HCT116 (cell line): Measurements from ENCODE around the gene PNMA8C.

Experiments
- ATF3 ChIP-seq: IDR thresholded peaks from 2 replicates; pipeline ENCODE4 v1.6.1; 2012
- CTCF ChIP-seq, 3 experiments: fragments of 200-600 bp in 1 of 3; sonication (generic) in 1 of 3; IDR thresholded peaks in 2 of 3; conservative IDR thresholded peaks in 1 of 3; 2 replicates each; pipeline ENCODE4 v1.5.1; 2012 to 2017; ENCODE audit warnings: low read depth in 2 of 3, low read length in 2 of 3, antibody characterized with exemption in 1 of 3, borderline replicate concordance in 1 of 3, control low read depth in 1 of 3, mild to moderate bottlenecking in 1 of 3, mixed read lengths in 1 of 3, mixed run types in 1 of 3, moderate library complexity in 1 of 3; ENCODE audit not compliant: insufficient read depth in 1 of 3
- EGR1 ChIP-seq: IDR thresholded peaks from 2 replicates; pipeline ENCODE4 v1.6.1; 2012; ENCODE audit warnings: low read depth
- EZH2 ChIP-seq: fragments of 200-600 bp; sonication (generic); IDR thresholded peaks from 2 replicates; pipeline ENCODE4 v1.6.1; 2017; ENCODE audit warnings: antibody characterized with exemption, mixed run types
- EZH2phosphoT487 ChIP-seq: fragments of 200-600 bp; IDR thresholded peaks from 2 replicates; pipeline ENCODE4 v1.6.1; 2018; ENCODE audit warnings: antibody characterized with exemption, borderline replicate concordance
- POLR2A ChIP-seq: IDR thresholded peaks from 2 replicates; pipeline ENCODE4 v1.7.0; 2011; ENCODE audit warnings: borderline replicate concordance; ENCODE audit not compliant: insufficient read depth, insufficient read length; ENCODE audit errors: extremely low read depth
- POLR2AphosphoS5 ChIP-seq: IDR thresholded peaks from 2 replicates; pipeline ENCODE4 v1.6.1; 2011; ENCODE audit warnings: mild to moderate bottlenecking, low read depth, low read length, moderate library complexity
- RAD21 ChIP-seq: IDR thresholded peaks from 2 replicates; pipeline ENCODE4 v1.6.1; 2012; ENCODE audit warnings: low read depth, mild to moderate bottlenecking
- SIN3A ChIP-seq: IDR thresholded peaks from 2 replicates; pipeline ENCODE4 v1.6.1; 2012; ENCODE audit warnings: low read depth
- SP1 ChIP-seq: IDR thresholded peaks from 2 replicates; pipeline ENCODE4 v1.6.1; 2012; ENCODE audit warnings: low read depth
- ZBTB33 ChIP-seq: IDR thresholded peaks from 2 replicates; pipeline ENCODE4 v1.6.1; 2011; ENCODE audit warnings: mild to moderate bottlenecking, low read length, moderate library complexity; ENCODE audit not compliant: insufficient replicate concordance; ENCODE audit errors: extremely low read depth
- ZFX ChIP-seq: fragments of 450-650 bp; IDR thresholded peaks from 2 replicates; pipeline ENCODE4 v1.6.1; 2017
- ZNF274 ChIP-seq: fragments of 200-500 bp; sonication (Bioruptor generic); IDR thresholded peaks from 2 replicates; pipeline ENCODE4 v1.6.1; 2014; ENCODE audit warnings: mild to moderate bottlenecking, low read depth, low read length, inconsistent platforms

- TF ChIP-seq CTCF (IDR thresholded peaks at IDR 0.05 in 2 of 3, conservative IDR thresholded peaks at IDR 0.05 in 1 of 3; ENCODE audit: borderline replicate concordance in 1 of 3, insufficient read depth in 1 of 3, low read depth in 2 of 3, low read length in 2 of 3) (no peak), RAD21 (no peak), EZH2phosphoT487 (no peak), POLR2A (no peak), POLR2AphosphoS5 (no peak), SP1 (no peak), EGR1 (no peak), ZFX (no peak), SIN3A (no peak), ZNF274 (no peak), ATF3 (no peak), EZH2 (no peak), ZBTB33 (no peak)
Measured at GRCh38 chr19:46446021-46446420, 17.3 kb upstream of the PNMA8C start.
